HEK293 (cell line): Measurements from ENCODE around the gene KLHL25.

Source experiments
- CTCF ChIA-PET: fragments of 350-600 bp; formaldehyde crosslinking; extraction: SDS; loops from one replicate; lab custom pipeline; 2021; ENCODE audit warnings: antibody characterized with exemption; lab: Yijun Ruan, JAX
- POLR2A ChIA-PET: fragments of 300-600 bp; formaldehyde crosslinking; extraction: SDS; loops from one replicate; lab custom pipeline; 2020; ENCODE audit warnings: antibody characterized with exemption, inconsistent platforms; lab: Yijun Ruan, JAX
- H3K27ac ChIP-seq: fragments of 200-500 bp; sonication (Bioruptor generic); 2 replicates; pipeline ENCODE4 v1.5.1; 2014; ENCODE audit warnings: low read depth, low read length, control low read depth, inconsistent platforms; ENCODE audit errors: extremely low read depth
- H3K36me3 ChIP-seq, 2 experiments: fragments of 200-500 bp in 1 of 2; sonication (Bioruptor generic) in 1 of 2; 1 replicate in 1 of 2; 2 replicates in 1 of 2; pipeline ENCODE4 v1.5.1; 2014 to 2017; ENCODE audit warnings: inconsistent platforms in 2 of 2, low read length in 2 of 2; ENCODE audit not compliant: control insufficient read depth in 2 of 2, insufficient read depth in 1 of 2
- H3K4me1 ChIP-seq: fragments of 200-500 bp; sonication (Bioruptor generic); 2 replicates; pipeline ENCODE4 v1.5.1; 2014; ENCODE audit warnings: mild to moderate bottlenecking, low read length, inconsistent platforms; ENCODE audit not compliant: control insufficient read depth, insufficient read depth
- H3K4me3 ChIP-seq: 2 replicates; pipeline ENCODE4 v1.5.1; 2011; ENCODE audit warnings: low read depth, mild to moderate bottlenecking, control low read depth, low read length, moderate library complexity
- H3K9me3 ChIP-seq: fragments of 200-500 bp; sonication (Bioruptor generic); 2 replicates; pipeline ENCODE4 v1.5.1; 2014; ENCODE audit warnings: low read depth, low read length, inconsistent platforms; ENCODE audit not compliant: control insufficient read depth, insufficient read depth
- GLIS1 ChIP-seq: fragments of 450-650 bp; formaldehyde crosslinking; IDR thresholded peaks from 2 replicates; pipeline ENCODE4 v1.5.1; 2016; ENCODE audit warnings: missing biosample characterization, missing genetic modification characterization
- GLIS2 ChIP-seq: fragments of 450-650 bp; formaldehyde crosslinking; IDR thresholded peaks from 2 replicates; pipeline ENCODE4 v1.5.1; 2016; ENCODE audit warnings: missing biosample characterization, missing genetic modification characterization
- HIC1 ChIP-seq: fragments of 450-650 bp; formaldehyde crosslinking; IDR thresholded peaks from 2 replicates; pipeline ENCODE4 v1.5.1; 2016; ENCODE audit warnings: missing biosample characterization, missing genetic modification characterization
- HOXD13 ChIP-seq: sonication (generic); formaldehyde crosslinking; IDR thresholded peaks from 2 replicates; pipeline ENCODE4 v1.8.0; 2022; ENCODE audit warnings: missing genetic modification reagents, borderline replicate concordance
- KLF1 ChIP-seq: fragments of 450-650 bp; formaldehyde crosslinking; IDR thresholded peaks from 2 replicates; pipeline ENCODE4 v1.5.1; 2016; ENCODE audit warnings: missing biosample characterization, missing genetic modification characterization
- SP3 ChIP-seq: fragments of 450-650 bp; formaldehyde crosslinking; IDR thresholded peaks from 2 replicates; pipeline ENCODE4 v1.5.1; 2016; ENCODE audit warnings: missing biosample characterization, missing genetic modification characterization
- SP7 ChIP-seq: fragments of 450-650 bp; formaldehyde crosslinking; IDR thresholded peaks from 2 replicates; pipeline ENCODE4 v1.5.1; 2016; ENCODE audit warnings: missing biosample characterization, missing genetic modification characterization
- WT1 ChIP-seq: fragments of 450-650 bp; formaldehyde crosslinking; IDR thresholded peaks from 2 replicates; pipeline ENCODE4 v1.5.1; 2016; ENCODE audit warnings: missing biosample characterization, missing genetic modification characterization
- ZBTB26 ChIP-seq: fragments of 450-650 bp; formaldehyde crosslinking; optimal IDR thresholded peaks from 2 replicates; pipeline ENCODE3; 2016; ENCODE audit warnings: missing biosample characterization, mild to moderate bottlenecking, missing genetic modification characterization
- ZEB2 ChIP-seq: fragments of 450-650 bp; formaldehyde crosslinking; IDR thresholded peaks from 2 replicates; pipeline ENCODE4 v1.5.1; 2016; ENCODE audit warnings: missing biosample characterization, missing genetic modification characterization
- ZFP37 ChIP-seq: fragments of 450-650 bp; formaldehyde crosslinking; IDR thresholded peaks from 2 replicates; pipeline ENCODE4 v1.5.1; 2016; ENCODE audit warnings: missing biosample characterization, missing genetic modification characterization
- ZNF10 ChIP-seq: fragments of 450-650 bp; formaldehyde crosslinking; IDR thresholded peaks from 2 replicates; pipeline ENCODE4 v1.5.1; 2017; ENCODE audit warnings: missing biosample characterization, missing genetic modification characterization
- ZNF211 ChIP-seq: fragments of 450-650 bp; formaldehyde crosslinking; IDR thresholded peaks from 2 replicates; pipeline ENCODE4 v1.5.1; 2016; ENCODE audit warnings: low read depth, missing biosample characterization, missing genetic modification characterization
- ZNF26 ChIP-seq: fragments of 450-650 bp; formaldehyde crosslinking; IDR thresholded peaks from 2 replicates; pipeline ENCODE4 v1.5.1; 2016; ENCODE audit warnings: missing biosample characterization, missing genetic modification characterization
- ZNF341 ChIP-seq: fragments of 450-650 bp; formaldehyde crosslinking; IDR thresholded peaks from 2 replicates; pipeline ENCODE4; 2016; ENCODE audit warnings: low read depth, missing biosample characterization, missing genetic modification characterization
- ZNF394 ChIP-seq: fragments of 450-650 bp; formaldehyde crosslinking; IDR thresholded peaks from 2 replicates; pipeline ENCODE4 v1.5.1; 2016; ENCODE audit warnings: missing biosample characterization, missing genetic modification characterization, mild to moderate bottlenecking, moderate library complexity, borderline replicate concordance
- ZNF549 ChIP-seq: fragments of 450-650 bp; IDR thresholded peaks from 2 replicates; pipeline ENCODE4 v1.5.1; 2018; ENCODE audit warnings: missing biosample characterization, missing genetic modification characterization, mild to moderate bottlenecking, inconsistent platforms, moderate library complexity
- ZNF600 ChIP-seq: fragments of 450-650 bp; formaldehyde crosslinking; IDR thresholded peaks from 2 replicates; pipeline ENCODE4 v1.5.1; 2016; ENCODE audit warnings: missing biosample characterization, missing genetic modification characterization
- ZNF629 ChIP-seq: fragments of 450-650 bp; formaldehyde crosslinking; IDR thresholded peaks from 2 replicates; pipeline ENCODE4 v1.5.1; 2017; ENCODE audit warnings: missing biosample characterization, missing genetic modification characterization
- ZNF660 ChIP-seq: fragments of 450-650 bp; IDR thresholded peaks from 2 replicates; pipeline ENCODE4 v1.5.1; 2018; ENCODE audit warnings: missing biosample characterization, mild to moderate bottlenecking, missing genetic modification characterization
- ZSCAN30 ChIP-seq: fragments of 450-650 bp; IDR thresholded peaks from 2 replicates; pipeline ENCODE4 v1.5.1; 2018; ENCODE audit warnings: missing biosample characterization, mild to moderate bottlenecking, missing genetic modification characterization, moderate library complexity
- ZXDB ChIP-seq: fragments of 450-650 bp; formaldehyde crosslinking; IDR thresholded peaks from 2 replicates; pipeline ENCODE4 v1.5.1; 2016; ENCODE audit warnings: missing biosample characterization, missing genetic modification characterization
- TF ChIP-seq, protein P1 (sequence below): fragments of 450-650 bp; formaldehyde crosslinking; IDR thresholded peaks from 2 replicates; pipeline ENCODE4 v1.5.1; 2016; ENCODE audit warnings: missing biosample characterization, missing genetic modification characterization
- TF ChIP-seq, protein P2 (sequence below): sonication (generic); formaldehyde crosslinking; IDR thresholded peaks from 2 replicates; pipeline ENCODE4 v1.8.1; 2022; ENCODE audit warnings: mild to moderate bottlenecking, moderate library complexity, missing genetic modification reagents
- TF ChIP-seq, protein P3 (sequence below): fragments of 450-650 bp; formaldehyde crosslinking; IDR thresholded peaks from 2 replicates; pipeline ENCODE4 v1.5.1; 2016; ENCODE audit warnings: missing biosample characterization, missing genetic modification characterization

Gene KLHL25

DNA sequence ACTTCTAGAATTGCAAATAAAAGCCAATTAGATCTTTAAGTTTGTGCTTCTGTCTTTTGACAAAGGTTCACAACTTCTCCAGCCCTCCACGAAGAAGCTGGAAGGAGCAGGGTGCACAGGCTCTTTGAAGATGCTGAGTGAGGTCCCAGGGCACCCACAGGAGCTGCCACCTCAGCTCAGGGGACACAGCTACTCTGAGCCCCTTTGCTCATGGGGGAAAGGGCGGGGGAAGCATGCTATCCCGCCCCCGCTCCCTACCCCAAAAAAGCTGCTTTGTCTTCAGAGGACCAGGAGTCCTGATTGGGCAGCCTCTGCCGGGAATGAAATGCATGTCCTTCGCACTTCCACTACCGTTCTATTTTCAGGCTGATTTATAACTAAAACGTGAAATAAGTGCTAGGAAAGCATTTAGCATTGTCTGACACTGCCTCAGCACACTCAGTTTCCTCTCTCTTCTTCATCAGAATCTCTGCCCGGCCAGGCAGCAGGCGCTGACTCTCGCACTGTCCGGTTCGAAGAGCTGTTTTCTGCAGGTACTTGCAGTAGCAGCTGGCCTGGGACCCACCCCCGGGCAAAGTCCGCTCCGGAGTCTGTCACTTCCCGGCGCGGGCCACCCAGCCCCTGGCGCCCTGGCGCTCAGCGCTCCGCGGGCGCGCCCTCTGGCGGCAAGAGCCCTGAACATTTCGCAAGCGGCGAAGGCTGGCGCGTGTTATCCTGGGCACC lies 45.5 kb upstream of the KLHL25 start:
- H3K4me1 ChIP-seq, result no peaks in the 10 kb centered on the region
- peak overlapping the region; percentile 26 for H3K4me3 ChIP-seq
- no peak overlapping the region for H3K27ac ChIP-seq
- no peaks in the 10 kb centered on the region for H3K36me3 ChIP-seq
- no peaks in the 10 kb centered on the region for H3K9me3 ChIP-seq
- CTCF ChIA-PET, result interaction anchor here (0.5 to 3.3 kb wide), 35 partner anchors 9 to 1967 kb away, joined by 3 to 30 read pairs (median 5); no protein-coding TSS in a partner anchor
- POLR2A ChIA-PET, result interaction anchor here (0.6 to 1.3 kb wide), 3 partner anchors 26 to 462 kb away, joined by 3 to 7 read pairs (median 4); no protein-coding TSS in a partner anchor
- TF ChIP-seq, protein P1, sequence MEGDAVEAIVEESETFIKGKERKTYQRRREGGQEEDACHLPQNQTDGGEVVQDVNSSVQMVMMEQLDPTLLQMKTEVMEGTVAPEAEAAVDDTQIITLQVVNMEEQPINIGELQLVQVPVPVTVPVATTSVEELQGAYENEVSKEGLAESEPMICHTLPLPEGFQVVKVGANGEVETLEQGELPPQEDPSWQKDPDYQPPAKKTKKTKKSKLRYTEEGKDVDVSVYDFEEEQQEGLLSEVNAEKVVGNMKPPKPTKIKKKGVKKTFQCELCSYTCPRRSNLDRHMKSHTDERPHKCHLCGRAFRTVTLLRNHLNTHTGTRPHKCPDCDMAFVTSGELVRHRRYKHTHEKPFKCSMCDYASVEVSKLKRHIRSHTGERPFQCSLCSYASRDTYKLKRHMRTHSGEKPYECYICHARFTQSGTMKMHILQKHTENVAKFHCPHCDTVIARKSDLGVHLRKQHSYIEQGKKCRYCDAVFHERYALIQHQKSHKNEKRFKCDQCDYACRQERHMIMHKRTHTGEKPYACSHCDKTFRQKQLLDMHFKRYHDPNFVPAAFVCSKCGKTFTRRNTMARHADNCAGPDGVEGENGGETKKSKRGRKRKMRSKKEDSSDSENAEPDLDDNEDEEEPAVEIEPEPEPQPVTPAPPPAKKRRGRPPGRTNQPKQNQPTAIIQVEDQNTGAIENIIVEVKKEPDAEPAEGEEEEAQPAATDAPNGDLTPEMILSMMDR, result peak; percentile 95
- TF ChIP-seq HIC1 (tag by site-specific recombination) (peak; percentile 90), WT1 (tag by site-specific recombination) (0 out of 2 replicates have a peak, but pooled peaks have one; percentile 15), ZNF600 (tag by site-specific recombination) (peak; percentile 86), HOXD13 (no peak), ZNF26 (tag by site-specific recombination) (no peak), ZSCAN30 (peak; percentile 88; the same call in 1 of the 2 replicates), GLIS2 (tag by site-specific recombination) (no peak), ZNF341 (tag by site-specific recombination) (0 out of 2 replicates have a peak, but pooled peaks have one; percentile 9), SP3 (peak; percentile 31; the same call in 1 of the 2 replicates), ZBTB26 (peak; percentile 72), ZNF211 (tag by site-specific recombination) (no peak), ZEB2 (peak; percentile 78), ZNF660 (tag by site-specific recombination) (peak; percentile 91), ZNF629 (tag by site-specific recombination) (peak; percentile 49; the same call in 1 of the 2 replicates), ZFP37 (peak; percentile 79), ZXDB (tag by site-specific recombination) (peak; percentile 77; the same call in 1 of the 2 replicates), ZNF549 (tag by site-specific recombination) (peak; percentile 68), GLIS1 (peak; percentile 43; the same call in 1 of the 2 replicates), KLF1 (tag by site-specific recombination) (peak; percentile 20; the same call in 1 of the 2 replicates), SP7 (tag by site-specific recombination) (peak; percentile 81), ZNF10 (tag by site-specific recombination) (0 out of 2 replicates have a peak, but pooled peaks have one; percentile 55), ZNF394 (peak; percentile 44; the same call in 1 of the 2 replicates)
- TF ChIP-seq, protein P2, sequence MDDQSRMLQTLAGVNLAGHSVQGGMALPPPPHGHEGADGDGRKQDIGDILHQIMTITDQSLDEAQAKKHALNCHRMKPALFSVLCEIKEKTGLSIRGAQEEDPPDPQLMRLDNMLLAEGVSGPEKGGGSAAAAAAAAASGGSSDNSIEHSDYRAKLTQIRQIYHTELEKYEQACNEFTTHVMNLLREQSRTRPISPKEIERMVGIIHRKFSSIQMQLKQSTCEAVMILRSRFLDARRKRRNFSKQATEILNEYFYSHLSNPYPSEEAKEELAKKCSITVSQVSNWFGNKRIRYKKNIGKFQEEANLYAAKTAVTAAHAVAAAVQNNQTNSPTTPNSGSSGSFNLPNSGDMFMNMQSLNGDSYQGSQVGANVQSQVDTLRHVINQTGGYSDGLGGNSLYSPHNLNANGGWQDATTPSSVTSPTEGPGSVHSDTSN, result peak; percentile 90
- TF ChIP-seq, protein P3, sequence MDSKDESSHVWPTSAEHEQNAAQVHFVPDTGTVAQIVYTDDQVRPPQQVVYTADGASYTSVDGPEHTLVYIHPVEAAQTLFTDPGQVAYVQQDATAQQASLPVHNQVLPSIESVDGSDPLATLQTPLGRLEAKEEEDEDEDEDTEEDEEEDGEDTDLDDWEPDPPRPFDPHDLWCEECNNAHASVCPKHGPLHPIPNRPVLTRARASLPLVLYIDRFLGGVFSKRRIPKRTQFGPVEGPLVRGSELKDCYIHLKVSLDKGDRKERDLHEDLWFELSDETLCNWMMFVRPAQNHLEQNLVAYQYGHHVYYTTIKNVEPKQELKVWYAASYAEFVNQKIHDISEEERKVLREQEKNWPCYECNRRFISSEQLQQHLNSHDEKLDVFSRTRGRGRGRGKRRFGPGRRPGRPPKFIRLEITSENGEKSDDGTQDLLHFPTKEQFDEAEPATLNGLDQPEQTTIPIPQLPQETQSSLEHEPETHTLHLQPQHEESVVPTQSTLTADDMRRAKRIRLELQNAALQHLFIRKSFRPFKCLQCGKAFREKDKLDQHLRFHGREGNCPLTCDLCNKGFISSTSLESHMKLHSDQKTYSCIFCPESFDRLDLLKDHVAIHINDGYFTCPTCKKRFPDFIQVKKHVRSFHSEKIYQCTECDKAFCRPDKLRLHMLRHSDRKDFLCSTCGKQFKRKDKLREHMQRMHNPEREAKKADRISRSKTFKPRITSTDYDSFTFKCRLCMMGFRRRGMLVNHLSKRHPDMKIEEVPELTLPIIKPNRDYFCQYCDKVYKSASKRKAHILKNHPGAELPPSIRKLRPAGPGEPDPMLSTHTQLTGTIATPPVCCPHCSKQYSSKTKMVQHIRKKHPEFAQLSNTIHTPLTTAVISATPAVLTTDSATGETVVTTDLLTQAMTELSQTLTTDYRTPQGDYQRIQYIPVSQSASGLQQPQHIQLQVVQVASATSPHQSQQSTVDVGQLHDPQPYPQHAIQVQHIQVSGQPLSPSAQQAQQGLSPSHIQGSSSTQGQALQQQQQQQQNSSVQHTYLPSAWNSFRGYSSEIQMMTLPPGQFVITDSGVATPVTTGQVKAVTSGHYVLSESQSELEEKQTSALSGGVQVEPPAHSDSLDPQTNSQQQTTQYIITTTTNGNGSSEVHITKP (tag by site-specific recombination), result 0 out of 2 replicates have a peak, but pooled peaks have one; percentile 32
